Measurements from ENCODE around the gene CLCA4. TPM values are rescaled to one million over a fixed set of nuclear protein-coding genes. Genes with fewer than 3 reads are reported as not detected.

The CLCA4 gene
- total and polyA plus RNA-seq, 10 of the 15 experiments (the other 5 are each of a cell fraction or from before 2014, with no cell fraction given), result 0.01 to 0.08 TPM; not detected in 8

DNA sequence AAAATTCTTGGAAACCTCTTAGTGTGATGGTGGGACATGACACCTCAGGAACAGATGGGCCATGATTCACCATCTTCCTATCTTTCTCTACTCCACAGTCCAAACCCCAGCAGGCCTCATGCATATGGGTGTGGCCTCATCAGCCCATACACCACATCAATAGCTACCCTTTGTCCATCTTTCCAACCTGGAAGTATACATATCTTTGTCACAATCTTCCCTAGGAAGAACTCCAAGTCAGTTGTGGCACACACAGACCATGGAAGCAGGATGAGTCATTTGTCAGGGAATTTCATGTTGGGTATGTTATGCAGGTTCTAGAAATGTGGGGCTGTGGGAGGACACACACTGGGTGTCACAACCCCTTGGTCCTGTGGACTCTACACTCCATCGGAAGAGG, 30.5 kb upstream of the CLCA4 start:
- intact Hi-C loops (cut with micrococcal nuclease; ENCODE audit: unreplicated experiment), result no loop called here
- WGBS (ENCODE audit: insufficient coverage, insufficient replicate concordance, low lambda C conversion rate, missing lambda C conversion rate), result 94% methylated on average over 1 of the region's 1 CpG
- H3K36me3 ChIP-seq (ENCODE audit: control insufficient read depth in 2 of 2, insufficient read depth in 2 of 2, low read length in 1 of 2), result no peaks in the 10 kb centered on the region
- H3K27me3 ChIP-seq (replicated peaks in 1 of 2; ENCODE audit: control insufficient read depth in 2 of 2, insufficient read depth in 2 of 2, low read length in 1 of 2), result no peaks in the 10 kb centered on the region
- H2AFZ ChIP-seq (ENCODE audit: control insufficient read depth, low read depth, low read length), result no peak overlapping the region
- RAD21 ChIA-PET (ENCODE audit: unreplicated experiment), result no interaction called here
- H3K27ac ChIP-seq (ENCODE audit: control insufficient read depth, insufficient read depth), result no peak overlapping the region
- SMC1A ChIA-PET (ENCODE audit: uncharacterized antibody, unreplicated experiment), result interaction anchor here (1.0 kb wide), 1 partner anchor 42 kb away, joined by 4 read pairs; no protein-coding TSS in a partner anchor
- no peaks in the 10 kb centered on the region for H4K20me1 ChIP-seq (ENCODE audit: control insufficient read depth, insufficient read depth)
- in situ Hi-C loops (cut with MboI), result loop anchor here (25.0 kb wide), 1 partner anchor 571 kb away; no protein-coding TSS in a partner anchor
- DNase-seq (ENCODE audit: low read depth, low spot score), result no peak
- no peaks in the 10 kb centered on the region for H3K79me2 ChIP-seq (ENCODE audit: control insufficient read depth, insufficient read depth, low read length)
- POLR2A ChIA-PET, result no interaction called here
- no peak overlapping the region for H3K4me2 ChIP-seq (ENCODE audit: control insufficient read depth, insufficient read depth)
- no peak for FAIRE-seq
- no peak for ATAC-seq
- H3K9me3 ChIP-seq (replicated peaks; ENCODE audit: control insufficient read depth, insufficient read depth, low read length), result no peaks in the 10 kb centered on the region
- no peak for TF ChIP-seq STAT3 (IDR thresholded peaks at IDR 0.05; ENCODE audit: low read depth, low read length)
- H3K4me1 ChIP-seq (ENCODE audit: control insufficient read depth, insufficient read depth, low read length), result no peaks in the 10 kb centered on the region
- CTCF ChIA-PET, result interaction anchor here (1.5 to 2.1 kb wide), 2 partner anchors 9 to 16 kb away, joined by 5 to 7 read pairs; no protein-coding TSS in a partner anchor
- BruUV-seq (replicated peaks), result no TSS peak
- H3K4me3 ChIP-seq, result no peak overlapping the region
- no peak overlapping the region for H3K9ac ChIP-seq (ENCODE audit: control insufficient read depth, insufficient read depth, low read length)

DNA sequence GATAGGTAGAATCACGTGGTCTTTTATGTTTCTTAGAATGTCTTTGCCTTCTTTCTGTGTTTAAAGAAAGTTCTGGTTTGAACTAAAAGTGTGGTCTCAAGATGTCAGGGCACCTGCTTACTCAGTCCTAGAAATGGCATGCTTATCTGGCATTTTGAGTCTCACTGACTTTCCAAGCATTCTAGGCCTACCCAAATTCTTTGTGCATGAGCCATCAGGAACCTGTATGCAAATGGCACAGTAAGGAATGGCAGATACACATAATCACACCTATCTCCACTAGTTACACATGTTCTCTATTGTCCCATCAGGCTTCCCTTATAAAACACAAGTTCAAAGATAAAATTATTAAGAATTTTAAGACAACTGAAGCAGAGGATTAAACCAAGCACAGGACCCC, 29.5 kb upstream of the CLCA4 start:
- H4K20me1 ChIP-seq (ENCODE audit: control insufficient read depth, insufficient read depth), result no peaks in the 10 kb centered on the region
- WGBS (ENCODE audit: insufficient coverage, insufficient replicate concordance, low lambda C conversion rate, missing lambda C conversion rate), result 0% methylated on average over 1 of the region's 1 CpG
- H3K4me1 ChIP-seq (ENCODE audit: control insufficient read depth, insufficient read depth, low read length), result no peaks in the 10 kb centered on the region
- H3K27me3 ChIP-seq (replicated peaks in 1 of 2; ENCODE audit: control insufficient read depth in 2 of 2, insufficient read depth in 2 of 2, low read length in 1 of 2), result no peaks in the 10 kb centered on the region
- H3K36me3 ChIP-seq (ENCODE audit: control insufficient read depth in 2 of 2, insufficient read depth in 2 of 2, low read length in 1 of 2), result no peaks in the 10 kb centered on the region
- TF ChIP-seq, protein P1, sequence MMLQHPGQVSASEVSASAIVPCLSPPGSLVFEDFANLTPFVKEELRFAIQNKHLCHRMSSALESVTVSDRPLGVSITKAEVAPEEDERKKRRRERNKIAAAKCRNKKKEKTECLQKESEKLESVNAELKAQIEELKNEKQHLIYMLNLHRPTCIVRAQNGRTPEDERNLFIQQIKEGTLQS (IDR thresholded peaks at IDR 0.05; ENCODE audit: borderline replicate concordance, extremely low read depth, low read depth, low read length), result no peak
- TF ChIP-seq ZBED1 (IDR thresholded peaks at IDR 0.05; ENCODE audit: borderline replicate concordance), result no peak
- no peak for TF ChIP-seq GABPA (IDR thresholded peaks at IDR 0.05; ENCODE audit: low read depth)
- TF ChIP-seq, protein P2, sequence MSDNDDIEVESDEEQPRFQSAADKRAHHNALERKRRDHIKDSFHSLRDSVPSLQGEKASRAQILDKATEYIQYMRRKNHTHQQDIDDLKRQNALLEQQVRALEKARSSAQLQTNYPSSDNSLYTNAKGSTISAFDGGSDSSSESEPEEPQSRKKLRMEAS (IDR thresholded peaks at IDR 0.05; ENCODE audit: low read depth, low read length), result no peak
- no peak for TF ChIP-seq IRF4 (IDR thresholded peaks at IDR 0.05; ENCODE audit: low read depth, low read length)
- no peak for TF ChIP-seq NFYB (IDR thresholded peaks at IDR 0.05; ENCODE audit: insufficient read depth, low read depth, low read length)
- no peak for TF ChIP-seq HDAC2 (IDR thresholded peaks at IDR 0.05)
- no peak for TF ChIP-seq RB1 (IDR thresholded peaks at IDR 0.05; ENCODE audit: borderline replicate concordance)
- no peak for TF ChIP-seq SP1 (IDR thresholded peaks at IDR 0.05; ENCODE audit: low read depth, low read length)
- TF ChIP-seq, protein P3, sequence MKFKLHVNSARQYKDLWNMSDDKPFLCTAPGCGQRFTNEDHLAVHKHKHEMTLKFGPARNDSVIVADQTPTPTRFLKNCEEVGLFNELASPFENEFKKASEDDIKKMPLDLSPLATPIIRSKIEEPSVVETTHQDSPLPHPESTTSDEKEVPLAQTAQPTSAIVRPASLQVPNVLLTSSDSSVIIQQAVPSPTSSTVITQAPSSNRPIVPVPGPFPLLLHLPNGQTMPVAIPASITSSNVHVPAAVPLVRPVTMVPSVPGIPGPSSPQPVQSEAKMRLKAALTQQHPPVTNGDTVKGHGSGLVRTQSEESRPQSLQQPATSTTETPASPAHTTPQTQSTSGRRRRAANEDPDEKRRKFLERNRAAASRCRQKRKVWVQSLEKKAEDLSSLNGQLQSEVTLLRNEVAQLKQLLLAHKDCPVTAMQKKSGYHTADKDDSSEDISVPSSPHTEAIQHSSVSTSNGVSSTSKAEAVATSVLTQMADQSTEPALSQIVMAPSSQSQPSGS (IDR thresholded peaks at IDR 0.05; ENCODE audit: low read length), result no peak
- no peak for TF ChIP-seq CBFB (IDR thresholded peaks at IDR 0.05; ENCODE audit: low read depth)
- TF ChIP-seq KLF5 (IDR thresholded peaks at IDR 0.05; ENCODE audit: partially characterized antibody), result no peak
- TF ChIP-seq, protein P4, sequence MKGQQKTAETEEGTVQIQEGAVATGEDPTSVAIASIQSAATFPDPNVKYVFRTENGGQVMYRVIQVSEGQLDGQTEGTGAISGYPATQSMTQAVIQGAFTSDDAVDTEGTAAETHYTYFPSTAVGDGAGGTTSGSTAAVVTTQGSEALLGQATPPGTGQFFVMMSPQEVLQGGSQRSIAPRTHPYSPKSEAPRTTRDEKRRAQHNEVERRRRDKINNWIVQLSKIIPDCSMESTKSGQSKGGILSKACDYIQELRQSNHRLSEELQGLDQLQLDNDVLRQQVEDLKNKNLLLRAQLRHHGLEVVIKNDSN (IDR thresholded peaks at IDR 0.05; ENCODE audit: borderline replicate concordance, extremely low read length, insufficient read depth, low read depth, low read length), result no peak
- TF ChIP-seq ZNF207 (IDR thresholded peaks at IDR 0.05; ENCODE audit: borderline replicate concordance), result no peak
- TF ChIP-seq JUND (IDR thresholded peaks at IDR 0.05; ENCODE audit: low read depth, low read length), result no peak
- H3K9me3 ChIP-seq (replicated peaks; ENCODE audit: control insufficient read depth, insufficient read depth, low read length), result no peaks in the 10 kb centered on the region
- ChIA-PET RAD21 (ENCODE audit: unreplicated experiment) (no interaction called here), POLR2A (no interaction called here), SMC1A (ENCODE audit: uncharacterized antibody, unreplicated experiment) (interaction anchor here (1.0 kb wide), 2 partner anchors 15 to 43 kb away, joined by 4 to 6 read pairs; no protein-coding TSS in a partner anchor), CTCF (interaction anchor here (0.8 to 3.6 kb wide), 4 partner anchors 10 to 137 kb away, joined by 4 to 22 read pairs (median 8); no protein-coding TSS in a partner anchor)
- FAIRE-seq, result no peak
- intact Hi-C loops (cut with micrococcal nuclease; ENCODE audit: unreplicated experiment) (no loop called here), in situ Hi-C loops (cut with MboI) (loop anchor here (25.0 kb wide), 1 partner anchor 570 kb away; no protein-coding TSS in a partner anchor)
- ATAC-seq, result no peak
- no peak overlapping the region for H2AFZ ChIP-seq (ENCODE audit: control insufficient read depth, low read depth, low read length)
- DNase-seq (ENCODE audit: low read depth, low spot score), result no peak
- no peak overlapping the region for H3K9ac ChIP-seq (ENCODE audit: control insufficient read depth, insufficient read depth, low read length)
- H3K4me3 ChIP-seq, result no peak overlapping the region
- H3K27ac ChIP-seq (ENCODE audit: control insufficient read depth, insufficient read depth), result no peak overlapping the region
- H3K4me2 ChIP-seq (ENCODE audit: control insufficient read depth, insufficient read depth), result no peak overlapping the region
- BruUV-seq (replicated peaks), result no TSS peak
- H3K79me2 ChIP-seq (ENCODE audit: control insufficient read depth, insufficient read depth, low read length), result no peaks in the 10 kb centered on the region

Measured in GM12878 (cell line).